GM10266 (cell line): ENCODE measurements around the gene TCF7.

Experiments
- DNase-seq: peaks from one replicate; pipeline ENCODE4 v3.0.0; 2012; ENCODE audit errors: extremely low spot score
- CTCF ChIP-seq: IDR thresholded peaks from 2 replicates; pipeline ENCODE4 v1.5.1; 2012; ENCODE audit warnings: mild to moderate bottlenecking, low read depth; ENCODE audit not compliant: control insufficient read depth, insufficient read depth; ENCODE audit errors: missing control alignments

The TCF7 gene

GRCh38 chr5:134127988-134128647, 13.6 kb downstream of the TCF7 start:
- DNase-seq = no peak
- no peak for TF ChIP-seq CTCF

DNA sequence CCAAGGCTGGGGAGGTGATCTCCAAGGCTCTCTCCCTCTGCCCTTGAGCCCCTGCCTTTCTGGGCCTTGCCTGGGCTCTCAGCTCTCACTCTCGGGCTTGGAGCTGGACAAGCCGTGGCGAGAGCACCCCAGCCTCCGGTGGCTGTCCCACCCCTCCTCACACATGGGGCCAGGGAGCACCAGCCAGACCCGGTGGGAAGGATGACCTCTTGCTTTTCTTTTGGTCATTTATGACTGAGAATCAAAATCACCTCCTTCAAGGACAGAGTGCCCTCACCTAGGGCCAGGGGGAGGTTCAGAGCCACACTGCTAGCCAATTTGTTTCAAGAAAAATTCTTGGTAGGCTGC, 14.1 kb downstream of the TCF7 start:
- TF ChIP-seq CTCF = no peak
- no peak for DNase-seq

- no peak for TF ChIP-seq CTCF
- DNase-seq = no peak
These were observed 15.1 kb downstream of the TCF7 start for GRCh38 chr5:134129411-134130238.

- DNase-seq = no peak
- no peak for TF ChIP-seq CTCF
These were observed 15.9 kb downstream of the TCF7 start for GRCh38 chr5:134130239-134130945.

DNA sequence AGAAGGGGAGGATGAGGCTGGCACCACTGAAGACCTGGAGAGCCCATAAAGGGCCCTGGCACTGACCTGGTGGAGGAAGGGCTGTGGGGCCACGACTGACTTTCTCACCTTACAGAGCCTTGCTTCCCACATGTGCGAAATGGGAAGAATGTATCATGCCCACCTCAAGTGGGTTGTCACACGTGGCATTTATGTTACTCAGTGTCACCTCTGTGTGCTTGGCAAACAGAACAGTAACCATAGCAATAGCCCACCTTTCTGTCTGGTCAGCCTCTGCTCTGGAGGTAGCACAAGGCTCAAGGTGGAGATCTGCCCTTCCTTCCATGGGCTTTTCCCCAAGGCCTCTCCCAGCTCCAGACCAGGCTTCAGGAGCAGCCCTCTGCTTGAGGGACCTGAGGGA, 16.7 kb downstream of the TCF7 start:
- TF ChIP-seq CTCF = no peak
- no peak for DNase-seq

DNA sequence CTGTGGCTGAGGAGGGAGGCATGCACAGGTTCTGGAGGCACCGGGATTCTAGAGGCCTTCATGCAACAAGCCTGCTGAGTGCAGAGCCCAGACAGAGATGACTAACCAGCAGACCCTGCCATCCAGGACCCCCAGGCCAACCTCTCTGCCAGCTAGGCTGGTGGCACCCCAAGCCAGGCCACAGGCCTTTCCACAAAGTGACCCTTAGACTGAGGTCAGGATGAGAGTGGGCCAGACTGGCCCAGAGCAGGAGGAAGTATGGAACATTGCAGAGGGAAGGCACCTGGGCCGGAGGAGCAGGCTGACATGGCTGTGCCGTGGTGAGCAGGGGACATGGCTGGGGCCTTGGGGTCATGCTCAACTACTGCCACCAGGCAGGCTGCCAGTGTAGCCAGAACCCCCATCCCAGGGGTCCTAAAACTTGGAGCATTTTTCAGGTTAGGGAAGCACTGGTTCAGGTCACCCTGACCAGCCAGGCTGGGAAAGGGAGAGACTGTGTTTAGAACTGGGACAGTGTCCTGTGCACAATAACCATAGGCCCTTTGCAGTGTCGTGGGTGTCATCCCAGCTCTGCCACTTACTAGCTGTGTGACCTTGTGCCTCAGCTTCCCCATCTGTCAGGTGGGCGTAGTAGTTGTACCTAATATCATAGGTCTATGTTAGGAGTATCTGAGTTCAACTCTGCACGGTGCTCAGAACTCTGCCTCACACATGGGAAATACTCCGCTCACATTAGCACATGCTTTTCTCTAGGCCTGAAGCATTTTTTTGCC, 17.3 kb downstream of the TCF7 start:
- no peak for DNase-seq
- TF ChIP-seq CTCF = no peak
